A549 (cell line): ENCODE data around the gene VSIG8. TPM values are rescaled to one million over a fixed set of nuclear protein-coding genes. Genes with fewer than 3 reads are reported as not detected.

ENCODE experiments used
- ATAC-seq, 2 experiments: fragments of 200-7000 bp in 1 of 2; fragments of >200 bp in 1 of 2; cut with Nextera tagmentation in 1 of 2; cut with Tn5 transposase in 1 of 2; 3 replicates each; pipeline versions ENCODE4 v1.8.0 to v1.9.1; 2018 to 2020; ENCODE audit warnings: mild to moderate bottlenecking in 1 of 2, moderate library complexity in 1 of 2
- CTCF ChIA-PET: fragments of 300-600 bp; sonication (Branson Sonifier 250); formaldehyde crosslinking; extraction: SDS; loops from one replicate; lab custom pipeline; 2021; ENCODE audit warnings: antibody characterized with exemption, inconsistent platforms; lab: Yijun Ruan, JAX
- POLR2A ChIA-PET: fragments of 350-600 bp; formaldehyde crosslinking; extraction: SDS; loops from one replicate; lab custom pipeline; 2021; ENCODE audit warnings: antibody characterized with exemption, inconsistent platforms; lab: Yijun Ruan, JAX
- DNase-seq, 2 experiments: peaks; one replicate each; pipeline versions ENCODE4 v3.0.0 to v3.0.0-alpha.2; 2011 to 2016; ENCODE audit warnings: low read depth in 1 of 2, low spot score in 1 of 2
- FAIRE-seq: peaks from 2 replicates; lab custom pipeline; 2011; peaks lifted over from hg19 to GRCh38; lab: Jason Lieb, UNC
- H3K27ac ChIP-seq, 2 experiments: fragments of >200 bp; sonication (Bioruptor Twin); formaldehyde crosslinking; 3 replicates each; pipeline ENCODE4 v1.5.1; 2016 to 2017
- H3K4me1 ChIP-seq: fragments of >200 bp; sonication (Bioruptor Twin); formaldehyde crosslinking; 3 replicates; pipeline ENCODE4 v1.6.1; 2016
- H3K4me2 ChIP-seq: fragments of >200 bp; sonication (Bioruptor Twin); formaldehyde crosslinking; 3 replicates; pipeline ENCODE4 v1.6.1; 2016
- H3K4me3 ChIP-seq: fragments of >200 bp; sonication (Bioruptor Twin); formaldehyde crosslinking; 3 replicates; pipeline ENCODE4 v1.5.1; 2016
- H3K9me3 ChIP-seq: fragments of >200 bp; sonication (Bioruptor Twin); formaldehyde crosslinking; 3 replicates; pipeline ENCODE4 v1.6.1; 2016
- CBX2 ChIP-seq: fragments of 200-600 bp; sonication (generic); IDR thresholded peaks from 2 replicates; pipeline ENCODE4 v1.6.1; 2016; ENCODE audit warnings: low read depth, mild to moderate bottlenecking, borderline replicate concordance
- CEBPB ChIP-seq, 2 experiments: fragments of >200 bp in 1 of 2; sonication (Bioruptor Twin) in 1 of 2; formaldehyde crosslinking in 1 of 2; IDR thresholded peaks; 2 replicates each; pipeline ENCODE4 v1.6.1; 2012 to 2016
- CHD2 ChIP-seq: fragments of 150-350 bp; IDR thresholded peaks from 2 replicates; pipeline ENCODE4 v1.6.1; 2014; ENCODE audit warnings: low read length; ENCODE audit not compliant: partially characterized antibody
- EHF ChIP-seq: fragments of 250-450 bp; sonication (Bioruptor Pico); IDR thresholded peaks from 2 replicates; pipeline ENCODE4 v1.5.0; 2020; ENCODE audit warnings: mild to moderate bottlenecking
- EP300 ChIP-seq, 2 experiments: fragments of >200 bp; sonication (Bioruptor Twin); formaldehyde crosslinking; IDR thresholded peaks; 2 replicates in 1 of 2; 3 replicates in 1 of 2; pipeline ENCODE4 v1.6.1; 2016 to 2017
- FOSB ChIP-seq: fragments of 250-450 bp; sonication (Bioruptor Pico); IDR thresholded peaks from 2 replicates; pipeline ENCODE4 v1.5.0; 2020; ENCODE audit warnings: mild to moderate bottlenecking, moderate library complexity
- HOXA7 ChIP-seq: fragments of 250-450 bp; sonication (Bioruptor Pico); IDR thresholded peaks from 2 replicates; pipeline ENCODE4 v1.5.0; 2020; ENCODE audit warnings: mild to moderate bottlenecking, moderate library complexity
- JUNB ChIP-seq: fragments of >200 bp; sonication (Bioruptor Twin); formaldehyde crosslinking; IDR thresholded peaks from 2 replicates; pipeline ENCODE4 v1.6.1; 2016
- MAZ ChIP-seq: fragments of 150-350 bp; IDR thresholded peaks from 2 replicates; pipeline ENCODE4 v1.6.1; 2014; ENCODE audit warnings: antibody characterized with exemption, low read depth, low read length, borderline replicate concordance
- MYC ChIP-seq: IDR thresholded peaks from 2 replicates; pipeline ENCODE4 v1.6.1; 2012; ENCODE audit warnings: mild to moderate bottlenecking, inconsistent platforms, low read length, improper control_type of control experiment, borderline replicate concordance
- NFE2L2 ChIP-seq: fragments of 150-350 bp; conservative IDR thresholded peaks from 2 replicates; pipeline ENCODE4 v1.6.1; 2014; ENCODE audit warnings: low read length
- NPAS2 ChIP-seq: fragments of 250-450 bp; sonication (Bioruptor Pico); IDR thresholded peaks from 2 replicates; pipeline ENCODE4 v1.8.0; 2022; ENCODE audit warnings: mild to moderate bottlenecking, moderate library complexity, borderline replicate concordance
- PHF8 ChIP-seq: fragments of 200-600 bp; sonication (generic); IDR thresholded peaks from 2 replicates; pipeline ENCODE4 v1.6.1; 2016; ENCODE audit warnings: low read depth, mild to moderate bottlenecking, antibody characterized with exemption, moderate library complexity, borderline replicate concordance
- RAD21 ChIP-seq, 2 experiments: fragments of >200 bp in 1 of 2; sonication (Bioruptor Twin) in 1 of 2; formaldehyde crosslinking in 1 of 2; IDR thresholded peaks in 1 of 2; conservative IDR thresholded peaks in 1 of 2; 2 replicates in 1 of 2; 3 replicates in 1 of 2; pipeline ENCODE4 v1.6.1; 2012 to 2018; ENCODE audit warnings: inconsistent platforms in 1 of 2
- RARB ChIP-seq: fragments of 250-450 bp; sonication (Bioruptor Pico); IDR thresholded peaks from 2 replicates; pipeline ENCODE4 v1.8.0; 2021; ENCODE audit warnings: mild to moderate bottlenecking, moderate library complexity
- RFX5 ChIP-seq: fragments of 450-650 bp; IDR thresholded peaks from 2 replicates; pipeline ENCODE4 v1.7.1; 2014; ENCODE audit warnings: antibody characterized with exemption, mild to moderate bottlenecking, moderate library complexity
- RNF2 ChIP-seq: fragments of 200-600 bp; sonication (generic); IDR thresholded peaks from 2 replicates; pipeline ENCODE4 v1.6.1; 2016; ENCODE audit warnings: low read depth, mild to moderate bottlenecking, antibody characterized with exemption, moderate library complexity, borderline replicate concordance
- SMC3 ChIP-seq: fragments of >200 bp; sonication (Bioruptor Twin); formaldehyde crosslinking; IDR thresholded peaks from 3 replicates; pipeline ENCODE4 v1.6.1; 2018; ENCODE audit warnings: inconsistent platforms
- SREBF2 ChIP-seq: fragments of 450-650 bp; IDR thresholded peaks from 2 replicates; pipeline ENCODE4 v1.6.1; 2014; ENCODE audit warnings: mild to moderate bottlenecking, moderate library complexity
- TP53 ChIP-seq: fragments of 250-450 bp; sonication (Bioruptor Pico); IDR thresholded peaks from 2 replicates; pipeline ENCODE4 v1.5.0; 2021; ENCODE audit warnings: mild to moderate bottlenecking, moderate library complexity
- ZC3H11A ChIP-seq: fragments of 450-650 bp; IDR thresholded peaks from 2 replicates; pipeline ENCODE4 v1.6.1; 2014; ENCODE audit warnings: antibody characterized with exemption, mild to moderate bottlenecking
- ZNF302 ChIP-seq: fragments of 250-450 bp; sonication (Bioruptor Pico); IDR thresholded peaks from 2 replicates; pipeline ENCODE4 v1.9.0; 2021; ENCODE audit warnings: inconsistent platforms, mild to moderate bottlenecking, moderate library complexity
- WGBS: methylation state at CpG from one replicate; pipeline ENCODE4 v1.1.6; 2017; ENCODE audit errors: missing lambda C conversion rate; 5-methylcytosine and 5-hydroxymethylcytosine counted together
- polyA plus RNA-seq, 4 experiments: library from polyadenylated mRNA; depleted of rRNA in 3 of 4; stranded (reverse); fragments of >200 nt; fragmentation: RNase III in 1 of 4; extraction: RNeasy Plus Mini Kit Qiagen cat#74134 plus additional on column Dnase treatment in 1 of 4; gene quantifications; 2 replicates in 3 of 4; 3 replicates in 1 of 4; pipeline ENCODE4 v1.2.3, GENCODE V29; 2011 to 2017
- TF ChIP-seq, protein P1 (sequence below): fragments of >200 bp; sonication (Bioruptor Twin); formaldehyde crosslinking; IDR thresholded peaks from 3 replicates; pipeline ENCODE4 v1.5.1; 2016
- TF ChIP-seq, protein P2 (sequence below): IDR thresholded peaks from 2 replicates; pipeline ENCODE4 v1.6.1; 2012
- TF ChIP-seq, protein P3 (sequence below): fragments of 450-650 bp; IDR thresholded peaks from 2 replicates; pipeline ENCODE4 v1.6.1; 2014; ENCODE audit warnings: antibody characterized with exemption
- TF ChIP-seq, protein P4 (sequence below): fragments of 250-450 bp; sonication (Bioruptor Pico); IDR thresholded peaks from 2 replicates; pipeline ENCODE4 v1.5.0; 2020; ENCODE audit warnings: low read depth, mild to moderate bottlenecking, moderate library complexity

The VSIG8 gene
- polyA plus RNA-seq, 2 of the 4 experiments (the other 2 are of a cell fraction): 0.04 to 0.09 TPM

DNA sequence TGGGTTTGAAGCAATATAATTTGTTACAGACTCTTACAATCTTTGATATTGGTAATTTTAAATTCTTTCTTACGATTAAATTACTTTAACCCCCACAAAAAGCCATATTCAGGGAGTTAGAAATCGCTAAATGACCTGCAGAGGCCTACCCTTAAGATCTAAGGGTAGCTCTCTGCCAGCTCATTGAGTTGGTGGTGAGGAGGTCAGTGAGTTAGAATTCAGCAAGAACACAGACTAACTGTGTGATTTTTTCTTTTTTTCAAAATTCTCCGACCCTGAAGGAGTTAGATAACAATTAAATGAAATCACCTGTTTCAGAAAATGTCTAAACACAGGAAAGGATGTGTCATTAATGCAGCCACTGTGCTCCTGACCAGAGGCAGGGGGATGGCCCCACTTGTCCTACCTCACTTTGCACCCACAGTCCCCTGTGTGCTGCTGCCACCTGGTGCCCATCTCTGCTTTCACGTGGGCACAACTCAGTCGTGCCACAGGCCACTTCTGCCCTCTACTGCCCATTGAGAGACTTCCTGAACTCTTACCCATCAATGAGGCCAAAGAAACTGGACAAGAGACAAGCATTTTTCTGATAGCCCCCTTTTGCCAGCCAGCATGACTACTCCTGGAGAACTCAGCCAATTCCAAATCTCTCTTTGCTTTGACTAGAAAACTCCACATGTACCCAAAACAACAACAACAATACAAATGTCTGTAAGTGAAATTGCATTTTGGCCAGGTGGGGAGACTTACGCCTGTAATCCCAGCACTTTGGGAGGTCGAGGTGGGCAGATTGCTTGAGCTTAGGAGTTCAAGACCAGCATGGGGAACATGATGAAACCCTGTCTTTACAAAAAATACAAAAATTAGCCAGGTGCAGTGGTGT lies 29.1 kb upstream of the VSIG8 start:
- Histone ChIP-seq H3K4me3 (no peak overlapping the region), H3K9me3 (no peaks in the 10 kb centered on the region), H3K4me1 (peaks cover 11% of the 10 kb centered on the region; the same call in 2 of the 3 replicates), H3K27ac (peak overlapping the region in 1 of 2 experiments; percentile 54; a peak in 1 of 6 replicates), H3K4me2 (no peak overlapping the region)
- DNase-seq: peak; percentile 82 to 90
- no peak for TF ChIP-seq ZNF302 (CRISPR knock-in tag)
- TF ChIP-seq SMC3: peak; percentile 100
- peak; percentile 100 for TF ChIP-seq RAD21 (conservative IDR thresholded peaks at IDR 0.05 in 1 of 2, IDR thresholded peaks at IDR 0.05 in 1 of 2)
- TF ChIP-seq CBX2: no peak
- TF ChIP-seq, protein P1, sequence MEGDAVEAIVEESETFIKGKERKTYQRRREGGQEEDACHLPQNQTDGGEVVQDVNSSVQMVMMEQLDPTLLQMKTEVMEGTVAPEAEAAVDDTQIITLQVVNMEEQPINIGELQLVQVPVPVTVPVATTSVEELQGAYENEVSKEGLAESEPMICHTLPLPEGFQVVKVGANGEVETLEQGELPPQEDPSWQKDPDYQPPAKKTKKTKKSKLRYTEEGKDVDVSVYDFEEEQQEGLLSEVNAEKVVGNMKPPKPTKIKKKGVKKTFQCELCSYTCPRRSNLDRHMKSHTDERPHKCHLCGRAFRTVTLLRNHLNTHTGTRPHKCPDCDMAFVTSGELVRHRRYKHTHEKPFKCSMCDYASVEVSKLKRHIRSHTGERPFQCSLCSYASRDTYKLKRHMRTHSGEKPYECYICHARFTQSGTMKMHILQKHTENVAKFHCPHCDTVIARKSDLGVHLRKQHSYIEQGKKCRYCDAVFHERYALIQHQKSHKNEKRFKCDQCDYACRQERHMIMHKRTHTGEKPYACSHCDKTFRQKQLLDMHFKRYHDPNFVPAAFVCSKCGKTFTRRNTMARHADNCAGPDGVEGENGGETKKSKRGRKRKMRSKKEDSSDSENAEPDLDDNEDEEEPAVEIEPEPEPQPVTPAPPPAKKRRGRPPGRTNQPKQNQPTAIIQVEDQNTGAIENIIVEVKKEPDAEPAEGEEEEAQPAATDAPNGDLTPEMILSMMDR: peak; percentile 100
- TF ChIP-seq RNF2: no peak
- no peak for TF ChIP-seq RARB (CRISPR knock-in tag)
- no peak for TF ChIP-seq TP53 (CRISPR knock-in tag)
- peak; percentile 73; the same call in 1 of the 2 replicates for TF ChIP-seq MAZ
- no peak for TF ChIP-seq JUNB
- TF ChIP-seq, protein P2, sequence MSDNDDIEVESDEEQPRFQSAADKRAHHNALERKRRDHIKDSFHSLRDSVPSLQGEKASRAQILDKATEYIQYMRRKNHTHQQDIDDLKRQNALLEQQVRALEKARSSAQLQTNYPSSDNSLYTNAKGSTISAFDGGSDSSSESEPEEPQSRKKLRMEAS: peak; percentile 81
- TF ChIP-seq, protein P3, sequence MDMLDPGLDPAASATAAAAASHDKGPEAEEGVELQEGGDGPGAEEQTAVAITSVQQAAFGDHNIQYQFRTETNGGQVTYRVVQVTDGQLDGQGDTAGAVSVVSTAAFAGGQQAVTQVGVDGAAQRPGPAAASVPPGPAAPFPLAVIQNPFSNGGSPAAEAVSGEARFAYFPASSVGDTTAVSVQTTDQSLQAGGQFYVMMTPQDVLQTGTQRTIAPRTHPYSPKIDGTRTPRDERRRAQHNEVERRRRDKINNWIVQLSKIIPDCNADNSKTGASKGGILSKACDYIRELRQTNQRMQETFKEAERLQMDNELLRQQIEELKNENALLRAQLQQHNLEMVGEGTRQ: no peak
- peak; percentile 95 to 99 for ATAC-seq
- POLR2A ChIA-PET: no interaction called here
- peak; percentile 43 for FAIRE-seq
- WGBS: 25% methylated on average over 7 of the region's 7 CpGs
- CTCF ChIA-PET: interaction anchor here (0.6 to 14.9 kb wide), 76 partner anchors 9 to 758 kb away, joined by 3 to 565 read pairs (median 5); partner anchors contain the start of genes CFAP45, DUSP23, FCRL6 and IGSF9

DNA sequence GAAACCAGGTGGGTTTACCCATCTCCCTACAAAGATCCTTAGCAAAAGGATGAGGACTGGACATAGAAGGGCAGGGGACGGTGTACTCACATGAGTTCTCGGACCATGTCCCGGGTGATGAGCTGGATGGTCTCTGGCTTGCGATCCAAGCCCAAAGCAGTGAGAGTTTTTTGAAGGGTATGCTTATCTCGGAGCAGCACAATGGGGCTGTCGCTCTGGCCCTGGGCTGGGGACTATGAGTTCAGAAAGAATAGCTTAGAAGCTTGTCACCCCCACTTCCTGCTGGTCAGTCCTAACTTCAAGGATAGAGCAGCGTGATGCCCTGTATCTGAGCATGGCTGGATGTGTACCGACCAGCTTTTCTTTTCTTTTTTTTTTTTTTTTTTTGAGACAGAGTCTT lies 27.9 kb upstream of the VSIG8 start:
- ChIA-PET POLR2A (interaction anchor here (2.0 kb wide), 1 partner anchor 91 kb away, joined by 12 read pairs; no protein-coding TSS in a partner anchor), CTCF (interaction anchor here (1.0 to 14.9 kb wide), 37 partner anchors 10 to 757 kb away, joined by 3 to 565 read pairs (median 5); partner anchors contain the start of genes DUSP23, FCRL6 and TAGLN2)
- Histone ChIP-seq H3K9me3 (no peaks in the 10 kb centered on the region), H3K4me1 (peaks cover 11% of the 10 kb centered on the region; the same call in 2 of the 3 replicates), H3K4me2 (no peak overlapping the region; the same call in 2 of the 3 replicates), H3K4me3 (no peak overlapping the region), H3K27ac (peak overlapping the region; percentile 31 to 64; a peak in 3 of 6 replicates)
- ATAC-seq (no peak), FAIRE-seq (no peak), DNase-seq (no peak)
- TF ChIP-seq, protein P2: no peak
- no peak for TF ChIP-seq CEBPB (IDR thresholded peaks at IDR 0.05)
- 95% methylated on average over 8 of the region's 8 CpGs for WGBS

DNA sequence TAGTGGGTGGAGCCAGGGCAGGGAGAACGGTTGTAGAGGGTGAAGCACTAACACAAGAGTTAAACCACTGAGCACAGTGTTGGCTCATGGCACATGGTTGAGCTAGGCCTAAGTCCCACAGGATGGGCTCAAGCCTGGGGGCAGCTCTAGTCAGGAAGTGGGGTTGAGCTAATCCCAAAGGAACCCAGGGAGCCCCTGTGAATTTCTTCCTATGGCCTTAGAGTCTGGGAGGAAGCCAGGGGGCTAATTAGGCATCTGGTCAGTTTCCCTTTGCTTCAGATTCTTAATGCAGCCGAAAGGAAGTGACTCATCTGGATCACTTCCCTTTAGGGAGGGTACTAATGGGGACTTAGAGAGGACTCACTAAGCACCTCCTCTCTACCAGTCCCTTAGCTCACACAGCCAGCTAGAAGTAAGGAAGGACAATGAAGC lies 27.4 kb upstream of the VSIG8 start:
- Histone ChIP-seq H3K27ac (peak overlapping the region; percentile 24 to 64; a peak in 5 of 6 replicates), H3K4me3 (no peak overlapping the region), H3K4me1 (peaks cover 11% of the 10 kb centered on the region; the same call in 2 of the 3 replicates), H3K4me2 (no peak overlapping the region; the same call in 2 of the 3 replicates), H3K9me3 (no peaks in the 10 kb centered on the region)
- WGBS: 52% methylated on average over 2 of the region's 2 CpGs
- DNase-seq: peak in 1 of 2 experiments; percentile 29
- POLR2A ChIA-PET: interaction anchor here (2.0 kb wide), 1 partner anchor 91 kb away, joined by 12 read pairs; no protein-coding TSS in a partner anchor
- ATAC-seq: 0 out of 6 replicates have a peak, but pooled peaks of 1 of the 2 experiments have one; percentile 9
- CTCF ChIA-PET: interaction anchor here (1.1 to 14.9 kb wide), 20 partner anchors 9 to 757 kb away, joined by 3 to 565 read pairs (median 50); partner anchors contain the start of genes DUSP23, FCRL6 and TAGLN2
- no peak for FAIRE-seq
- TF ChIP-seq HOXA7 (CRISPR knock-in tag) (no peak), PHF8 (no peak), NFE2L2 (no peak), JUNB (no peak), ZNF302 (CRISPR knock-in tag) (no peak), RARB (CRISPR knock-in tag) (no peak), NPAS2 (no peak), RFX5 (no peak), EP300 (IDR thresholded peaks at IDR 0.05) (no peak), EHF (CRISPR knock-in tag) (no peak), MYC (no peak), ZC3H11A (no peak), FOSB (CRISPR knock-in tag) (no peak), CHD2 (no peak), SREBF2 (no peak)
- TF ChIP-seq, protein P3: no peak
- TF ChIP-seq, protein P4, sequence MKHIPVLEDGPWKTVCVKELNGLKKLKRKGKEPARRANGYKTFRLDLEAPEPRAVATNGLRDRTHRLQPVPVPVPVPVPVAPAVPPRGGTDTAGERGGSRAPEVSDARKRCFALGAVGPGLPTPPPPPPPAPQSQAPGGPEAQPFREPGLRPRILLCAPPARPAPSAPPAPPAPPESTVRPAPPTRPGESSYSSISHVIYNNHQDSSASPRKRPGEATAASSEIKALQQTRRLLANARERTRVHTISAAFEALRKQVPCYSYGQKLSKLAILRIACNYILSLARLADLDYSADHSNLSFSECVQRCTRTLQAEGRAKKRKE (CRISPR knock-in tag): no peak
